HFFc6 (cell line): ENCODE measurements around the gene U2AF2. TPM values are rescaled to one million over a fixed set of nuclear protein-coding genes. Genes with fewer than 3 reads are reported as not detected.

Source experiments
- DNase-seq: peaks from one replicate; pipeline ENCODE4 v3.0.0-alpha.2; 2018
- H3K27ac Mint-ChIP-seq: 2 replicates; pipeline ENCODE4 v1.8.0; 2020; ENCODE audit warnings: mild to moderate bottlenecking, mixed read lengths
- H3K27me3 Mint-ChIP-seq: 2 replicates; pipeline ENCODE4 v1.8.0; 2021; ENCODE audit warnings: mild to moderate bottlenecking, moderate library complexity, mixed read lengths; ENCODE audit not compliant: insufficient read depth
- H3K36me3 Mint-ChIP-seq: 2 replicates; pipeline ENCODE4 v1.8.0; 2021; ENCODE audit warnings: low read depth, mixed read lengths
- H3K4me1 Mint-ChIP-seq: 2 replicates; pipeline ENCODE4 v1.8.0; 2020; ENCODE audit warnings: low read depth, mixed read lengths
- H3K4me3 Mint-ChIP-seq: 2 replicates; pipeline ENCODE4 v1.8.0; 2020; ENCODE audit warnings: mild to moderate bottlenecking, moderate library complexity, mixed read lengths
- H3K9me3 Mint-ChIP-seq: 2 replicates; pipeline ENCODE4 v1.8.0; 2020; ENCODE audit warnings: mild to moderate bottlenecking, mixed read lengths
- CTCF ChIP-seq: fragments of 200-600 bp; sonication (generic); IDR thresholded peaks from 2 replicates; pipeline ENCODE4 v1.5.0; 2021; ENCODE audit warnings: antibody characterized with exemption, mild to moderate bottlenecking
- total RNA-seq, 6 experiments: library from RNA; stranded (reverse); fragmentation: NEBNext Ultra II Directional; extraction: Animal tissue kit (Norgen Biotek cat#: 25700); gene quantifications; 2 replicates in 1 of 6; 3 replicates in 5 of 6; pipeline ENCODE4 v1.2.3, GENCODE V29; 2021

The U2AF2 gene
- total RNA-seq, 6 experiments from 2014 or later: 212 to 241 (median 226) TPM

- DNase-seq: no peak
- no peak for TF ChIP-seq CTCF
- peaks cover 7% of the 10 kb centered on the region; the same call in 1 of the 2 replicates for H3K36me3 Mint-ChIP-seq
- no peaks in the 10 kb centered on the region for H3K4me1 Mint-ChIP-seq
- no peak overlapping the region for H3K4me3 Mint-ChIP-seq
- H3K9me3 Mint-ChIP-seq: no peaks in the 10 kb centered on the region
- no peaks in the 10 kb centered on the region; the same call in 1 of the 2 replicates for H3K27me3 Mint-ChIP-seq
- H3K27ac Mint-ChIP-seq: no peak overlapping the region
These were observed 38.6 kb downstream of the U2AF2 start for GRCh38 chr19:55693336-55693974.

- TF ChIP-seq CTCF: no peak
These were observed 39.4 kb downstream of the U2AF2 start for GRCh38 chr19:55694241-55694655.

GRCh38 chr19:55694656-55695491 is 40.0 kb downstream of the U2AF2 start:
- H3K27ac Mint-ChIP-seq: no peak overlapping the region
- H3K9me3 Mint-ChIP-seq: no peaks in the 10 kb centered on the region
- DNase-seq: no peak
- H3K4me1 Mint-ChIP-seq: no peaks in the 10 kb centered on the region
- no peak for TF ChIP-seq CTCF
- peaks cover 14% of the 10 kb centered on the region; the same call in 1 of the 2 replicates for H3K36me3 Mint-ChIP-seq
- no peaks in the 10 kb centered on the region; the same call in 1 of the 2 replicates for H3K27me3 Mint-ChIP-seq
- H3K4me3 Mint-ChIP-seq: no peak overlapping the region

More at GRCh38 chr19:55694241-55694655, 39.4 kb downstream of the U2AF2 start:
- Mint-ChIP-seq H3K9me3 (no peaks in the 10 kb centered on the region), H3K4me1 (no peaks in the 10 kb centered on the region), H3K27me3 (no peaks in the 10 kb centered on the region; the same call in 1 of the 2 replicates), H3K4me3 (no peak overlapping the region), H3K36me3 (peaks cover 10% of the 10 kb centered on the region; the same call in 1 of the 2 replicates), H3K27ac (no peak overlapping the region)
- no peak for DNase-seq

- Mint-ChIP-seq H3K27ac (no peak overlapping the region), H3K36me3 (peaks cover 20% of the 10 kb centered on the region; the same call in 1 of the 2 replicates), H3K4me3 (no peak overlapping the region), H3K4me1 (no peaks in the 10 kb centered on the region), H3K27me3 (no peaks in the 10 kb centered on the region; the same call in 1 of the 2 replicates), H3K9me3 (no peaks in the 10 kb centered on the region)
- DNase-seq: no peak
- no peak for TF ChIP-seq CTCF
These were observed 40.9 kb downstream of the U2AF2 start for GRCh38 chr19:55695511-55696290.

GRCh38 chr19:55696301-55697068 is 41.6 kb downstream of the U2AF2 start:
- Mint-ChIP-seq H3K4me3 (no peak overlapping the region), H3K9me3 (no peaks in the 10 kb centered on the region), H3K36me3 (peaks cover 22% of the 10 kb centered on the region), H3K27me3 (no peaks in the 10 kb centered on the region; the same call in 1 of the 2 replicates), H3K4me1 (no peaks in the 10 kb centered on the region), H3K27ac (no peak overlapping the region)
- DNase-seq: no peak
- no peak for TF ChIP-seq CTCF
